Stimulated activated CD4-positive, alpha-beta T cell treated with anti-CD3 and anti-CD28 coated beads, Interleukin-12 subunit alpha, Interleukin-12 subunit beta, amount 100 ng/mL, for 24 hours (primary cell): Measurements from ENCODE around the gene PTCD2.

ENCODE experiments used
- DNase-seq, 2 experiments: peaks; one replicate each; pipeline ENCODE4 v3.0.0-alpha.2; 2020; ENCODE audit warnings: low read depth in 2 of 2

PTCD2 gene

GRCh38 chr5:72415616-72416325, 95.6 kb downstream of the PTCD2 start:
- no peak for DNase-seq

- DNase-seq, result no peak
Measured at GRCh38 chr5:72417333-72418062, 97.3 kb downstream of the PTCD2 start.
